Purkinje cell (primary cell): ENCODE measurements around the gene SKIC2. TPM values are rescaled to one million over a fixed set of nuclear protein-coding genes. Genes with fewer than 3 reads are reported as not detected.

Source experiments
- polyA plus RNA-seq: library from polyadenylated mRNA; unstranded; fragments of >200 nt; fragmentation: Nextera tagmentation; gene quantifications from 2 replicates; pipeline ENCODE4 v1.2.1, GENCODE V29; 2014

Gene SKIC2
- polyA plus RNA-seq = 8.0 and 11.7 TPM in 2 replicates

DNA sequence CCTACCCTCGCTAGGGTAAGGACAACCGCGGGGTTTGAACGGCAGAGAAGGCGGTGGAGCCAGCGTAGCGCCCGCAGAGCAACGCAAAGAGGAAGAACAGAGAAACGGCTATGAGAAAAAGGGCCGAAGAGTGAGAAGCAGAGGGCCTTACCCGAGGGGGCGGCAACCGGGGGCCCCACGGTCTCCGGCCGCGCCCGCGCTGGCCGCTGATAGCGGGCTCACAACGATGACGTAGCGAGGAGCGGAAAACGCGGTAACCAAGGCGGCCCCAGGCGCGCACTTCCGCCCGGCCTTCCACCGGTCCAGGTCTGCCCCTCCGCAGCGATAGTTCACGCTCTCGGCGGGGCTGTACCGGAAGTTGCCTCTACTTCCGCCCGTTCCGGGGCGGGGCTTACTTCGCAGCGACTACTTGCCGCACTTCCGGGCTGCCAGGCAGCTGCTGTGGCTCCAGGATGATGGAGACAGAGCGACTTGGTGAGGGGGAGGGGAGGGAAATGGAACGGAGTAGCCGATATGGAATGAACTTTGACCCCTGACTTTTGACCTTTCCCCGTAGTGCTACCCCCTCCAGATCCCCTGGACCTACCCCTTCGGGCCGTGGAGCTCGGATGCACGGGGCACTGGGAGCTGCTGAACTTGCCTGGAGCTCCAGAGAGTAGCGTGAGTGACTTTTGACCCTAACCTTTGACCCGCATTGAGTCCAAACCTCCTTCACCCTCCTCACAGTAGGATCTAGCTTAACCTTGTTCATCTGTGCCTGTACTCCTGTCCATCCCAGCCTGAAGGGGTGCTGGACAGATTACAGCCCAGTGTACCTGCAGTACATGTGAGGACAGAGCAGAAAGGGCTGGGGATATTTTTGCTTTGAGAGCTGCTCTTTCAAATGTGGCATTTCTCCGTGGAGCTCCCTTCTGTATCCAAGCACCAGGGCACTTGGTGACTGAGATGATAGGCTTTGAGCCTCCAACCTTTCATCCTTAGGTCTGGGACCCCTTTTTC is at the start of gene SKIC2, which contains the start of gene NELFE:
Gene SKIC2 (plus strand): TSS at position 435 of the 999 bp plus-strand sequence. CDS start 18 bp downstream, at position 453.
Gene NELFE (minus strand): TSS at position 231 of the 999 bp plus-strand sequence. CDS start 525 bp downstream, outside the sequence.

DNA sequence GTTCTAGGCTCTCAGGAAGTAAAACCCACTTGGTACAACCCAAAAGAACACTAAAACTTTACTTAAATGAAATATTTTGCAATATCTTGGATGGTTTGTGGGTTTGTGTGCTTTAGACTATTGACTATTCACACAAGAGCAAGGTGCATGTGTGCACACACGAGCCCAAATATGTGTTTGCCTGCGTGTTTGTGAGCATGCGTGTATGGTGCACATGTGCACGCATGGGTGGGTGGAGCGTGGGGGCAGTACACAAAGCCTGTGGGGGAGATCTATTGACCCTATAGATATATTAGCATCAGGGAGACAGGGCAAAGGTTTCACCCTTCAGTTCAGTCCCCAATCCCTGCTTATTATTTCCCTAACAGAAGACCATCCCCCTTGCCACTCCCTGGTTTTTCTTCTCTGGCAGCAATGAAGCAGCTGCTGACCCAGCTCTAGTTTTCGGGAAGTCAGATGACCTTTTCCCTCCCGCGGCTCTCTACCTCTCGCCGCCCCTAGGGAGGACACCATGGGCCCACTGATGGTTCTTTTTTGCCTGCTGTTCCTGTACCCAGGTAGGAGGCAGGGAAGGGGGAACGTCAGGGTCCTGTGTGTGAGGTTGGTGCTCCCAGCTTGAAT is 31.6 kb upstream of the SKIC2 start, which contains the start of gene C2:
Gene C2 (plus strand): TSS at position 476 of the 621 bp plus-strand sequence. CDS start 36 bp downstream, at position 512.

DNA sequence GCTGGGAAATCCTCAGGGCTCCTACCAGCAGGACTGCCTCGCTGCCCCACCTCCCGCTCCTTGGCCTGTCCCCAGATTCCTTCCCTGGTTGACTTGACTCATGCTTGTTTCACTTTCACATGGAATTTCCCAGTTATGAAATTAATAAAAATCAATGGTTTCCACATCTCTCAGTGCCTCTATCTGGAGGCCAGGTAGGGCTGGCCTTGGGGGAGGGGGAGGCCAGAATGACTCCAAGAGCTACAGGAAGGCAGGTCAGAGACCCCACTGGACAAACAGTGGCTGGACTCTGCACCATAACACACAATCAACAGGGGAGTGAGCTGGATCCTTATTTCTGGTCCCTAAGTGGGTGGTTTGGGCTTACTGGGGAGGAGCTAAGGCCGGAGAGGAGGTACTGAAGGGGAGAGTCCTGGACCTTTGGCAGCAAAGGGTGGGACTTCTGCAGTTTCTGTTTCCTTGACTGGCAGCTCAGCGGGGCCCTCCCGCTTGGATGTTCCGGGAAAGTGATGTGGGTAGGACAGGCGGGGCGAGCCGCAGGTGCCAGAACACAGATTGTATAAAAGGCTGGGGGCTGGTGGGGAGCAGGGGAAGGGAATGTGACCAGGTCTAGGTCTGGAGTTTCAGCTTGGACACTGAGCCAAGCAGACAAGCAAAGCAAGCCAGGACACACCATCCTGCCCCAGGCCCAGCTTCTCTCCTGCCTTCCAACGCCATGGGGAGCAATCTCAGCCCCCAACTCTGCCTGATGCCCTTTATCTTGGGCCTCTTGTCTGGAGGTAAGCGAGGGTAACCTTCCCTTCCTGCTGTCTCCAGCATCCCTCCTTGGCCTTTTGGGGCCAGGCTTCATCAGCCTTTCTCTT is 13.2 kb upstream of the SKIC2 start, which contains the start of gene CFB:
Gene CFB (plus strand): TSS at position 589 of the 863 bp plus-strand sequence. CDS start 127 bp downstream, at position 716.

GRCh38 chr6:31971993-31972708 is 13.2 kb downstream of the SKIC2 start, which contains the start of gene DXO:
DXO (minus strand) TSS chr6:31972138; CDS start chr6:31971675, 463 bp downstream.

GRCh38 chr6:31981744-31982143 is 22.8 kb downstream of the SKIC2 start, which contains the start of gene C4A:
C4A (plus strand) TSS chr6:31982057; CDS start chr6:31982108, 51 bp downstream.

DNA sequence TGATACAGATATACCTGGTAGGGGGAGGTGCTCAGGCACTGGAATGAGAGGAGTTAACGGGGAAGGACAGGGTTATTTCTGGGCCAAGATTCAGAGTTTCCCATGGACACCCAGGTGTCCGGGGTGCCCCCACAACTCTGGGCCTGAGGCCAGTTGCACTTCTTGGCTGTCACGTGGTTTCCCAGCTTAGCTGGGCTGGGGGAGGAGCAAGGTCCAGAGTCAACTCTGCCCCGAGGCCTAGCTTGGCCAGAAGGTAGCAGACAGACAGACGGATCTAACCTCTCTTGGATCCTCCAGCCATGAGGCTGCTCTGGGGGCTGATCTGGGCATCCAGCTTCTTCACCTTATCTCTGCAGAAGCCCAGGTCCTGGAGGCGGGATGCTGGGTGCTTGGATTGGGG is 55.6 kb downstream of the SKIC2 start, which contains the start of gene C4B:
Gene C4B (plus strand): TSS at position 249 of the 400 bp plus-strand sequence. CDS start 51 bp downstream, at position 300.

Other genes starting within 250 kb of the SKIC2 start
- not detected in 2 replicates for gene LY6G6D, start 243.8 kb upstream of the SKIC2 start, polyA plus RNA-seq
- not detected in 2 replicates for gene LY6G6C, start 237.4 kb upstream of the SKIC2 start, polyA plus RNA-seq
- gene MPIG6B, start 235.8 kb upstream of the SKIC2 start, polyA plus RNA-seq = not detected in 2 replicates
- gene DDAH2, start 229.9 kb upstream of the SKIC2 start, polyA plus RNA-seq = 2.6 and 7.7 TPM in 2 replicates
- 1.2 and 1.3 TPM in 2 replicates for gene CLIC1, start 222.6 kb upstream of the SKIC2 start, polyA plus RNA-seq
- gene MSH5, start 219.2 kb upstream of the SKIC2 start, polyA plus RNA-seq = not detected in 2 replicates
- gene SAPCD1, start 196.5 kb upstream of the SKIC2 start, polyA plus RNA-seq = not detected in 2 replicates
- 3.1 TPM in 1 of 2 replicates, not detected in the other for gene VWA7, start 181.8 kb upstream of the SKIC2 start, polyA plus RNA-seq
- 5.9 and 6.1 TPM in 2 replicates for gene VARS1, start 163.4 kb upstream of the SKIC2 start, polyA plus RNA-seq
- 26.3 and 31.0 TPM in 2 replicates for gene LSM2, start 152.2 kb upstream of the SKIC2 start, polyA plus RNA-seq
- gene HSPA1L, start 143.9 kb upstream of the SKIC2 start, polyA plus RNA-seq = 0.76 and 1.6 TPM in 2 replicates
- gene HSPA1A, start 143.6 kb upstream of the SKIC2 start, polyA plus RNA-seq = 3.4 and 5.1 TPM in 2 replicates
- gene HSPA1B, start 131.4 kb upstream of the SKIC2 start, polyA plus RNA-seq = 0.20 and 1.7 TPM in 2 replicates
- gene NEU1, start 96.4 kb upstream of the SKIC2 start, polyA plus RNA-seq = 15.2 and 16.1 TPM in 2 replicates
- not detected in 2 replicates for gene SLC44A4, start 80.2 kb upstream of the SKIC2 start, polyA plus RNA-seq
- gene EHMT2, start 61.5 kb upstream of the SKIC2 start, polyA plus RNA-seq = 5.9 and 11.4 TPM in 2 replicates
- not detected in 2 replicates for gene ZBTB12, start 57.1 kb upstream of the SKIC2 start, polyA plus RNA-seq
- 1.2 TPM in 1 of 2 replicates, not detected in the other for gene C2, start 31.5 kb upstream of the SKIC2 start, polyA plus RNA-seq
- 0.34 TPM in 1 of 2 replicates, not detected in the other for gene CFB, start 13.1 kb upstream of the SKIC2 start, polyA plus RNA-seq
- 18.1 and 30.7 TPM in 2 replicates for gene NELFE, start 204 bp upstream of the SKIC2 start, polyA plus RNA-seq
- 9.6 and 21.2 TPM in 2 replicates for gene DXO, start 13.0 kb downstream of the SKIC2 start, polyA plus RNA-seq
- not detected in 2 replicates for gene C4A, start 22.9 kb downstream of the SKIC2 start, polyA plus RNA-seq
- gene C4B, start 55.6 kb downstream of the SKIC2 start, polyA plus RNA-seq = not detected in 2 replicates
- 0.20 TPM in 1 of 2 replicates, not detected in the other for gene CYP21A2, start 79.2 kb downstream of the SKIC2 start, polyA plus RNA-seq
- gene TNXB, start 150.2 kb downstream of the SKIC2 start, polyA plus RNA-seq = not detected in 2 replicates
- 3.4 and 9.6 TPM in 2 replicates for gene ATF6B, start 169.1 kb downstream of the SKIC2 start, polyA plus RNA-seq
- 0.77 and 1.8 TPM in 2 replicates for gene FKBPL, start 171.1 kb downstream of the SKIC2 start, polyA plus RNA-seq
- gene PRRT1, start 192.8 kb downstream of the SKIC2 start, polyA plus RNA-seq = 88.8 and 97.9 TPM in 2 replicates
- gene PPT2, start 195.0 kb downstream of the SKIC2 start, polyA plus RNA-seq = 16.8 and 18.7 TPM in 2 replicates
- gene EGFL8, start 205.4 kb downstream of the SKIC2 start, polyA plus RNA-seq = 2.5 and 3.6 TPM in 2 replicates
- gene AGPAT1, start 216.9 kb downstream of the SKIC2 start, polyA plus RNA-seq = 18.3 and 18.5 TPM in 2 replicates
- gene RNF5, start 219.2 kb downstream of the SKIC2 start, polyA plus RNA-seq = 34.7 and 42.0 TPM in 2 replicates
- not detected in 2 replicates for gene AGER, start 225.1 kb downstream of the SKIC2 start, polyA plus RNA-seq
- gene PBX2, start 231.0 kb downstream of the SKIC2 start, polyA plus RNA-seq = 0.55 TPM in 1 of 2 replicates, not detected in the other
- not detected in 2 replicates for gene GPSM3, start 233.5 kb downstream of the SKIC2 start, polyA plus RNA-seq